Caco-2 (cell line): ENCODE measurements around the gene CEACAM8. TPM values are rescaled to one million over a fixed set of nuclear protein-coding genes. Genes with fewer than 3 reads are reported as not detected.
"Not testable (repeated sequence)": the region's sequence is repeated elsewhere in the genome, so short reads cannot be mapped to it uniquely, and the experiment has no call there.

Source experiments
- BruUV-seq: library from RNA; stranded (reverse); fragments of 400-500 nt; replicated peaks from 2 replicates; lab custom pipeline; 2021; lab: Mats Ljungman, UMichigan
- CTCF ChIA-PET: fragments of 300-600 bp; sonication (Branson Sonifier 250); formaldehyde crosslinking; loops from one replicate; lab custom pipeline; 2022; ENCODE audit warnings: antibody characterized with exemption; lab: Charles Lee
- POLR2A ChIA-PET: fragments of 300-600 bp; sonication (Branson Sonifier 250); formaldehyde crosslinking; loops from one replicate; lab custom pipeline; 2022; ENCODE audit warnings: antibody characterized with exemption; lab: Charles Lee
- DNase-seq, 2 experiments: peaks; one replicate each; pipeline versions ENCODE4 v3.0.0 to v3.0.0-alpha.2; 2020 to 2022
- H3K27me3 ChIP-seq: replicated peaks from 2 replicates; pipeline ENCODE4 v1.6.0; 2011; ENCODE audit warnings: low read length; ENCODE audit not compliant: control insufficient read depth, insufficient read depth
- H3K36me3 ChIP-seq: 2 replicates; pipeline ENCODE4 v1.5.1; 2011; ENCODE audit warnings: low read length; ENCODE audit not compliant: control insufficient read depth, insufficient read depth
- H3K4me1 ChIP-seq: fragments of 250-450 bp; sonication (Bioruptor Pico); 2 replicates; pipeline ENCODE4 v1.5.1; 2020; ENCODE audit warnings: mild to moderate bottlenecking
- H3K4me3 ChIP-seq: 2 replicates; pipeline ENCODE4 v1.5.1; 2011; ENCODE audit warnings: low read depth, mild to moderate bottlenecking, control low read depth, low read length
- H3K9me3 ChIP-seq: fragments of 250-450 bp; sonication (Bioruptor Pico); 2 replicates; pipeline ENCODE4 v1.5.1; 2020; ENCODE audit warnings: mild to moderate bottlenecking, moderate library complexity
- H3K27ac Mint-ChIP-seq: one replicate; pipeline ENCODE4 v1.8.0; 2022; ENCODE audit warnings: mixed read lengths; ENCODE audit not compliant: unreplicated experiment
- H3K27me3 Mint-ChIP-seq: one replicate; pipeline ENCODE4 v1.8.0; 2022; ENCODE audit warnings: mixed read lengths; ENCODE audit not compliant: insufficient read depth, unreplicated experiment
- H3K36me3 Mint-ChIP-seq: one replicate; pipeline ENCODE4 v1.8.0; 2022; ENCODE audit warnings: mild to moderate bottlenecking, mixed read lengths; ENCODE audit not compliant: insufficient read depth, unreplicated experiment
- H3K4me1 Mint-ChIP-seq: one replicate; pipeline ENCODE4 v1.8.0; 2022; ENCODE audit warnings: low read depth, mixed read lengths; ENCODE audit not compliant: unreplicated experiment
- H3K4me3 Mint-ChIP-seq: one replicate; pipeline ENCODE4 v1.8.0; 2022; ENCODE audit warnings: mild to moderate bottlenecking, moderate library complexity, mixed read lengths; ENCODE audit not compliant: unreplicated experiment
- H3K9me3 Mint-ChIP-seq: one replicate; pipeline ENCODE4 v1.8.0; 2022; ENCODE audit warnings: mixed read lengths; ENCODE audit not compliant: unreplicated experiment
- intact Hi-C: fragments of 100-400 bp; cut with micrococcal nuclease; formaldehyde crosslinking; loops from one replicate; pipeline ENCODE4 v1.10.0; 2022; ENCODE audit not compliant: unreplicated experiment
- total RNA-seq: library from RNA; stranded (reverse); gene quantifications from 2 replicates; pipeline ENCODE4 v1.2.3, GENCODE V29; 2022
- TF ChIP-seq, protein P1 (sequence below), 2 experiments: fragments of 200-600 bp in 1 of 2; IDR thresholded peaks; 1 replicate in 1 of 2; 2 replicates in 1 of 2; pipeline versions ENCODE4 v1.5.1 to v1.8.0; 2011 to 2022; ENCODE audit warnings: antibody characterized with exemption in 1 of 2, control low read depth in 1 of 2, inconsistent platforms in 1 of 2, low read depth in 1 of 2, low read length in 1 of 2, mild to moderate bottlenecking in 1 of 2, moderate library complexity in 1 of 2; ENCODE audit not compliant: insufficient read depth in 1 of 2, severe bottlenecking in 1 of 2, unreplicated experiment in 1 of 2

Gene CEACAM8
- total RNA-seq, 1 experiment from 2014 or later: not detected

DNA sequence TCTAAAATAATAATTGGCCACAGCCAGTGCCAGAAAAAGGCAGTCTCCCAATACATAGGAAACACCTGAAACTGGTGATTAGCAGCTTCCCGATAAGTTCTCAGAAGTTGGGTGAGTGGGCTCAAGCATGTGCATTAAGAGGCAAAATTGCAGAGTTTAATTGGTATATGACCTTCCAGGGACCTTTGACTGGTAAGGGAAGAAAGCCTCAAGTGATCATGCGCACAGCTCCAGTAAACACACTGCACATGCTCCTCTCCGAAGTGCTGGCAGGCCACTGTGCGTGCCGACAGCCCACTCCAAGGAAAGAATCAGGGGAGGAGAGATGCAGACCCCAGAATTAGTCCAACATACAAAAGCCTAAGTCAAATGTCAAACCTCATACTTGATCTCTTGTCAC lies 18.9 kb upstream of the CEACAM8 start:
- intact Hi-C loops: no loop called here
- CTCF ChIA-PET: no interaction called here

DNA sequence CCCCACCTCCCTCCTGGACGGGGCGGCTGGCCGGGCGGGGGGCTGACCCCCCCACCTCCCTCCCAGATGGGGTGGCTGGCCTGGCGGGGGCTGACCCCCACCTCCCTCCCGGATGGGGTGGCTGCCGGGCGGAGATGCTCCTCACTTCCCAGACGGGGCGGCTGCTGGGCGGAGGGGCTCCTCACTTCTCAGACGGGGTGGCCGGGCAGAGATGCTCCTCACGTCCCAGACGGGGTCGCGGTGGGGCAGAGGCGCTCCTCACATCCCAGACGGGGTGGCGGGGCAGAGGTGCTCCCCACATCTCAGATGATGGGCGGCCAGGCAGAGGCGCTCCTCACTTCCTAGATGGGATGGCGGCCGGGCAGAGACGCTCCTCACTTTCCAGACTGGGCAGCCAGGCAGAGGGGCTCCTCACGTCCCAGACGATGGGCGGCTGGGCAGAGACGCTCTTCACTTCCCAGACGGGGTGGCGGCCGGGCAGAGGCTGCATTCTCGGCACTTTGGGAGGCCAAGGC lies 15.7 kb upstream of the CEACAM8 start:
- H3K4me1 Mint-ChIP-seq, intact Hi-C loops, H3K4me3 Mint-ChIP-seq, H3K9me3 Mint-ChIP-seq, H3K36me3 Mint-ChIP-seq, H3K9me3 ChIP-seq, H3K27me3 ChIP-seq, DNase-seq, POLR2A ChIA-PET, H3K27ac Mint-ChIP-seq, BruUV-seq, CTCF ChIA-PET, H3K36me3 ChIP-seq, H3K4me3 ChIP-seq, H3K4me1 ChIP-seq: not testable (repeated sequence)
- peaks cover 17% of the 10 kb centered on the region for H3K27me3 Mint-ChIP-seq

More for the DNA sequence above, 18.9 kb upstream of the CEACAM8 start:
- no TSS peak for BruUV-seq
- H3K9me3 Mint-ChIP-seq: peaks cover 10% of the 10 kb centered on the region
- POLR2A ChIA-PET: no interaction called here
- Histone ChIP-seq H3K4me3 (no peak overlapping the region), H3K27me3 (no peaks in the 10 kb centered on the region), H3K4me1 (no peaks in the 10 kb centered on the region), H3K9me3 (peaks cover 5% of the 10 kb centered on the region; the same call in 1 of the 2 replicates), H3K36me3 (no peaks in the 10 kb centered on the region)
- peaks cover 14% of the 10 kb centered on the region for H3K27me3 Mint-ChIP-seq
- no peak for DNase-seq
- no peak overlapping the region for H3K4me3 Mint-ChIP-seq
- no peaks in the 10 kb centered on the region for H3K36me3 Mint-ChIP-seq
- TF ChIP-seq, protein P1, sequence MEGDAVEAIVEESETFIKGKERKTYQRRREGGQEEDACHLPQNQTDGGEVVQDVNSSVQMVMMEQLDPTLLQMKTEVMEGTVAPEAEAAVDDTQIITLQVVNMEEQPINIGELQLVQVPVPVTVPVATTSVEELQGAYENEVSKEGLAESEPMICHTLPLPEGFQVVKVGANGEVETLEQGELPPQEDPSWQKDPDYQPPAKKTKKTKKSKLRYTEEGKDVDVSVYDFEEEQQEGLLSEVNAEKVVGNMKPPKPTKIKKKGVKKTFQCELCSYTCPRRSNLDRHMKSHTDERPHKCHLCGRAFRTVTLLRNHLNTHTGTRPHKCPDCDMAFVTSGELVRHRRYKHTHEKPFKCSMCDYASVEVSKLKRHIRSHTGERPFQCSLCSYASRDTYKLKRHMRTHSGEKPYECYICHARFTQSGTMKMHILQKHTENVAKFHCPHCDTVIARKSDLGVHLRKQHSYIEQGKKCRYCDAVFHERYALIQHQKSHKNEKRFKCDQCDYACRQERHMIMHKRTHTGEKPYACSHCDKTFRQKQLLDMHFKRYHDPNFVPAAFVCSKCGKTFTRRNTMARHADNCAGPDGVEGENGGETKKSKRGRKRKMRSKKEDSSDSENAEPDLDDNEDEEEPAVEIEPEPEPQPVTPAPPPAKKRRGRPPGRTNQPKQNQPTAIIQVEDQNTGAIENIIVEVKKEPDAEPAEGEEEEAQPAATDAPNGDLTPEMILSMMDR (IDR thresholded peaks at IDR 0.05; ENCODE audit: insufficient read depth in 1 of 2, low read depth in 1 of 2, low read length in 1 of 2, severe bottlenecking in 1 of 2, unreplicated experiment in 1 of 2): no peak
- H3K27ac Mint-ChIP-seq: no peak overlapping the region
- no peaks in the 10 kb centered on the region for H3K4me1 Mint-ChIP-seq

DNA sequence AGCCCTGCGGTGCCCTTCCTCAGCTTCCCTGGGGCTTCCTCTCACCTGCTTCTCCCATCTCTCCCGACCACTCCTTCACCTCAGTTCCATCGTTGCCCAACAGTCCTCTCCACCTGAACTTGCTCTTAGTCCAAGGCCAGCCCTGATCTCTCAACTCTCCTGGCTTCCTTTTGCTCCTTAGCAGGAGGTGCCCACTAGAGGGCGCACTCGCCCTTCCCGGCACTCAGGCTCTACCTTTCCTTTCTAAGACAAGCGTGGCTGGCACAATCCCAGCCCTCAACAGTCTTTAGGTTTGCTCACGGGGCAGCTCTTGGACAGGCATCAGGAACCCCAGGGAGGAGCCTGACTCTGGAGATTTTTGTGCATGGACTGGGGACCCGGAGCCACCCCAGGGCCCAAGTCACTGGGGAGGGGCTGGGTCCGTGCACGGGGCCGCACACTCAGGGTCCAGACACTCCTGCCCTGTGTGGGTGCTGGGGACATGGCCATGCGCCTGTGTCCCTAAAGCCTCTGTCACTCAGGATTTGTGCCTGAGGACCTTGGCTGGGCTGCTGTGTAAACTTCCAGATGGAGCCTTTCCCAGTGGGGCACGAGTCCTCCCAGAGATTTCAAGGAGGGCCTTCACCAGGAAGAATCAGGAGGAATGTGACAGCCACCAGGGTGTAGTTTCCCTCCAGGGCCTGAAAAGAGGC lies 12.1 kb upstream of the CEACAM8 start:
- Histone ChIP-seq H3K27me3 (no peaks in the 10 kb centered on the region), H3K4me3 (no peak overlapping the region), H3K9me3 (no peaks in the 10 kb centered on the region), H3K4me1 (no peaks in the 10 kb centered on the region), H3K36me3 (no peaks in the 10 kb centered on the region)
- ChIA-PET POLR2A (no interaction called here), CTCF (no interaction called here)
- no TSS peak for BruUV-seq
- peak; percentile 75 to 79 for DNase-seq
- no peak overlapping the region for H3K27ac Mint-ChIP-seq
- H3K4me3 Mint-ChIP-seq: no peak overlapping the region
- H3K4me1 Mint-ChIP-seq: no peaks in the 10 kb centered on the region
- intact Hi-C loops: no loop called here
- no peaks in the 10 kb centered on the region for H3K36me3 Mint-ChIP-seq
- no peaks in the 10 kb centered on the region for H3K9me3 Mint-ChIP-seq
- H3K27me3 Mint-ChIP-seq: peaks cover 12% of the 10 kb centered on the region
- TF ChIP-seq, protein P1 (IDR thresholded peaks at IDR 0.05; ENCODE audit: insufficient read depth in 1 of 2, low read depth in 1 of 2, low read length in 1 of 2, severe bottlenecking in 1 of 2, unreplicated experiment in 1 of 2): peak; percentile 79 to 87
